ENCODE data around the gene BBLN.

DNA sequence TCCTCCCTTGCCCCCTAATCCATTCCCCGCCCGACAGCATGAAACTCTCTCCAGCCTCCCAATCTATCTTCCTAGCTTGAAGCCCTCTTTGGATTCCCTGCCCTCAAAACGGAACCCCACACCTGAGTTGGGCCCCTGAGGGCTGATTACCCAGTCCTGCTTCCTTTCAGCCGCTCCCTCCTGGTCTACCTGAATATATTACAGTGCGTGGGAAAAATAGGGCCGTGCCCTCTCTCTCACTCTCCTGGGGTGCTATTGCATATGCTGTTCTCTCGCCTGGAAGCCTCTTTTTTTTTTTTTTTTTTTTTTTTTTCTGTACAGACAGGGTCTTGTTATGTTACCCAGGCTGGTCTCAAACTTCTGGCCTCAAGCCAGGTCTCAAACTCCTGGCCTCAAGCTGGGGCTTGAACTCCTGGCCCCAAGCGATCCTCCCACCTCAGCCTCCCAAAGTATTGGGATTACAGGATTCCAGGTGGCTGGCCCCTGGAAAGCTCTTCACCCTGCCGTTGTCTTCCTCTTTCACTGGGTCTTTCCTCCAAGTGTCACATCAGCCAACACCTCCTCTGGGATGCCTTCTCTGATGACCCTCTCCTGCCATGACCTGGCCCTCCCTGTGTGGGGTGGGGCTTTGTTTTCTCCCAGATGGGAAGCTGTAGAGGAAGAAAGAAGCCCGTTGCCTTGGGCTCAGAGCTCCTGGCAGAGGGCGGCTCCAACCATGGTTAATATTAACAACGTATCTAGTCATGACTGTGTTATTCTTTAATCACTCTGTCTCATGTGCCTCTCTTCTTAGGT is 51.3 kb downstream of the BBLN start:
- no peak for TF ChIP-seq POLR2A (IDR thresholded peaks at IDR 0.05)
- TF ChIP-seq EP300 (IDR thresholded peaks at IDR 0.05), result no peak
- no peak for TF ChIP-seq POLR2AphosphoS5 (IDR thresholded peaks at IDR 0.05)
